T-cell (primary cell): ENCODE data around the gene SPTLC3. TPM values are rescaled to one million over a fixed set of nuclear protein-coding genes. Genes with fewer than 3 reads are reported as not detected.

ENCODE experiments used
- ATAC-seq, 4 experiments: fragments of 200-7000 bp in 3 of 4; fragments of 150-1000 bp in 1 of 4; cut with Tn5 transposase; replicated peaks in 1 of 4; 1 replicate in 3 of 4; 2 replicates in 1 of 4; pipeline ENCODE4 v1.10.0; 2021; ENCODE audit warnings: moderate library complexity in 3 of 4, mild to moderate bottlenecking in 2 of 4, moderate number of reproducible peaks in 1 of 4
- CTCF ChIA-PET, 2 donors: fragments of 300-600 bp; sonication (Branson Sonifier 250); formaldehyde crosslinking; loops; one replicate each; lab custom pipeline; 2022; ENCODE audit warnings: antibody characterized with exemption in 2 of 2; lab: Charles Lee
- POLR2A ChIA-PET, 2 donors: fragments of 300-600 bp; sonication (Branson Sonifier 250); formaldehyde crosslinking; loops; one replicate each; lab custom pipeline; 2022; ENCODE audit warnings: antibody characterized with exemption in 2 of 2; lab: Charles Lee
- DNase-seq, 35 experiments: peaks; one replicate each; pipeline versions ENCODE4 v3.0.0 to v3.0.0-alpha.2; 2013 to 2023
- H3K27ac ChIP-seq: one replicate; pipeline ENCODE4 v1.5.1; 2013; ENCODE audit warnings: low read length
- H3K27me3 ChIP-seq, 2 experiments: replicated peaks in 1 of 2; 1 replicate in 1 of 2; 2 replicates in 1 of 2; pipeline versions ENCODE4 v1.6.1 to v1.7.0; 2013; ENCODE audit warnings: low read length in 1 of 2, mixed read lengths in 1 of 2; ENCODE audit not compliant: control insufficient read depth in 2 of 2, insufficient read depth in 2 of 2; ENCODE audit errors: extremely low read depth in 1 of 2
- H3K36me3 ChIP-seq, 2 donors: 1 replicate in 1 of 2; 2 replicates in 1 of 2; pipeline versions ENCODE4 v1.6.1 to v1.7.0; 2013; ENCODE audit warnings: low read length in 1 of 2; ENCODE audit not compliant: control insufficient read depth in 2 of 2, insufficient read depth in 1 of 2; ENCODE audit errors: extremely low read depth in 1 of 2
- H3K4me1 ChIP-seq, 2 experiments: 1 replicate in 1 of 2; 2 replicates in 1 of 2; pipeline versions ENCODE4 v1.6.1 to v1.7.0; 2013; ENCODE audit warnings: low read length in 2 of 2, mixed read lengths in 1 of 2; ENCODE audit not compliant: insufficient read depth in 2 of 2, control insufficient read depth in 1 of 2; ENCODE audit errors: extremely low read depth in 1 of 2
- H3K4me3 ChIP-seq, 2 donors: 1 replicate in 1 of 2; 2 replicates in 1 of 2; pipeline versions ENCODE4 v1.5.1 to v1.7.0; 2013; ENCODE audit warnings: mild to moderate bottlenecking in 2 of 2, low read length in 1 of 2, moderate library complexity in 1 of 2; ENCODE audit not compliant: control insufficient read depth in 1 of 2; ENCODE audit errors: extremely low read depth in 1 of 2
- H3K9me3 ChIP-seq: 2 replicates; pipeline ENCODE4 v1.7.0; 2013
- H3K27ac Mint-ChIP-seq, 2 donors: one replicate each; pipeline ENCODE4 v1.8.0; 2020 to 2021; ENCODE audit warnings: mild to moderate bottlenecking in 2 of 2, mixed read lengths in 2 of 2
- H3K27me3 Mint-ChIP-seq, 2 donors: one replicate each; pipeline ENCODE4 v1.8.0; 2021 to 2022; ENCODE audit warnings: mixed read lengths in 2 of 2
- H3K36me3 Mint-ChIP-seq: one replicate; pipeline ENCODE4 v1.8.0; 2021; ENCODE audit warnings: mixed read lengths
- H3K4me1 Mint-ChIP-seq, 3 donors: one replicate each; pipeline ENCODE4 v1.8.0; 2020 to 2022; ENCODE audit warnings: mixed read lengths in 3 of 3, mild to moderate bottlenecking in 1 of 3
- H3K4me3 Mint-ChIP-seq, 3 donors: one replicate each; pipeline ENCODE4 v1.8.0; 2020 to 2022; ENCODE audit warnings: mild to moderate bottlenecking in 3 of 3, mixed read lengths in 3 of 3, moderate library complexity in 3 of 3
- H3K9me3 Mint-ChIP-seq, 3 donors: one replicate each; pipeline ENCODE4 v1.8.0; 2020 to 2022; ENCODE audit warnings: mixed read lengths in 3 of 3
- WGBS: methylation state at CpG from one replicate; pipeline ENCODE4 v1.1.5; 2013; ENCODE audit warnings: missing lambda C conversion rate; ENCODE audit not compliant: insufficient coverage; 5-methylcytosine and 5-hydroxymethylcytosine counted together
- total RNA-seq, 35 experiments: library from RNA in 6 of 35; stranded (reverse) in 6 of 35; fragments of 120-200 nt in 1 of 35; gene quantifications; one replicate each; pipeline versions ENCODE4 v1.2.1 to v1.2.4 and lab custom pipeline; 2013 to 2026

SPTLC3 gene
- total RNA-seq, 5 donors from 2014 or later (not counting 1 experiment from before 2014, with no cell fraction given): 0.20 to 1.2 (median 0.56) TPM

DNA sequence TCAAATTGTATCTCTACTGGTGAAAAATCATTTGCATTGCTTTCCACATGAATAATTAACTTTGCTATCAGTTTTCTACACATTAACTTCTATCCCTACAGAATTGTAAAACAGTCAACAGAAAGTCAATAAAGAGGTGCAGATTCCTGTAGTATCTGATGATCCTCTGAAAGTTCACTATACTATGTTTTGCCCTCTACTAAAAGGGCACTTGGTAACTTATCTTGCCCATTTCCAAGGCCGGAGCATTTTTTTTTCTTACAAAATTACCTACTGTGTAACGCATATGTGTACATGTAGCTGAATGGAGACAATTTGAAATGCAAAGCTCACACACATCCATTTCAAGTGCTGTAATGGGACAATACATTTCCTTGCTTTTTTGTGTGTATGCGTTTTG, 9.6 kb upstream of the SPTLC3 start:
- Histone ChIP-seq H3K36me3 (no peaks in the 10 kb centered on the region), H3K27me3 (no peaks in the 10 kb centered on the region), H3K4me1 (no peaks in the 10 kb centered on the region), H3K27ac (no peak overlapping the region), H3K4me3 (no peak overlapping the region), H3K9me3 (no peaks in the 10 kb centered on the region)
- POLR2A ChIA-PET: no interaction called here
- H3K4me1 Mint-ChIP-seq: no peaks in the 10 kb centered on the region
- no peaks in the 10 kb centered on the region for H3K36me3 Mint-ChIP-seq
- no peak overlapping the region for H3K27ac Mint-ChIP-seq
- peaks cover 0 to 3% (median 0%) of the 10 kb centered on the region in 3 donors for H3K9me3 Mint-ChIP-seq
- WGBS: no CpG with 5 or more reads among the region's 3 CpGs
- no peak for DNase-seq
- no peaks in the 10 kb centered on the region for H3K27me3 Mint-ChIP-seq
- CTCF ChIA-PET: interaction anchor here in 1 of 2 donors (0.9 kb wide), 1 partner anchor 277 kb away, joined by 3 read pairs; no protein-coding TSS in a partner anchor
- ATAC-seq: no peak
- H3K4me3 Mint-ChIP-seq: no peak overlapping the region

DNA sequence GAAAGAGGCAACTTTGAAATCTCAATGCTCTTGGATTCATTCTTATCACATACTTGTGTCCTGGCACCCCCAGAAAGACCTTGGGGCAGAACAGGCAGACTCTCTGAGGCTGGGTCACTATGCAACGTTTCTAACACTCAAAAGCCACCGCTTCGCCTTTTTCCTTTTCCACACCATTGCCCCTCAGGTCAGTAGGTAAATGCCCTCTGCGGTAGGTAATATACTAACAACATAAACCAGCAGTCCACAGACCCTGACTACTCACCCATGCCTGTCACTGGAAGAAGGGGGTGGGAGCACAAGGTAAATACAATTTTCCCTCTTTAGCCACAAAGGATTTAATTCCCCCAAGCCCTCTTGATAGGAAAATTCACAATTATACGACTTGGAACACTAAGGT, 6.5 kb upstream of the SPTLC3 start:
- no peaks in the 10 kb centered on the region for H3K27me3 ChIP-seq
- Mint-ChIP-seq H3K9me3 (no peaks in the 10 kb centered on the region), H3K27me3 (no peaks in the 10 kb centered on the region), H3K4me3 (no peak overlapping the region), H3K36me3 (no peaks in the 10 kb centered on the region), H3K27ac (no peak overlapping the region), H3K4me1 (no peaks in the 10 kb centered on the region)
- DNase-seq (no peak), ATAC-seq (no peak)
- ChIA-PET POLR2A (no interaction called here), CTCF (no interaction called here)
- no peaks in the 10 kb centered on the region for H3K36me3 ChIP-seq
- no peak overlapping the region for H3K27ac ChIP-seq
- no peaks in the 10 kb centered on the region for H3K9me3 ChIP-seq
- no peaks in the 10 kb centered on the region for H3K4me1 ChIP-seq
- no peak overlapping the region for H3K4me3 ChIP-seq
- WGBS: 81% methylated on average over 3 of the region's 5 CpGs

DNA sequence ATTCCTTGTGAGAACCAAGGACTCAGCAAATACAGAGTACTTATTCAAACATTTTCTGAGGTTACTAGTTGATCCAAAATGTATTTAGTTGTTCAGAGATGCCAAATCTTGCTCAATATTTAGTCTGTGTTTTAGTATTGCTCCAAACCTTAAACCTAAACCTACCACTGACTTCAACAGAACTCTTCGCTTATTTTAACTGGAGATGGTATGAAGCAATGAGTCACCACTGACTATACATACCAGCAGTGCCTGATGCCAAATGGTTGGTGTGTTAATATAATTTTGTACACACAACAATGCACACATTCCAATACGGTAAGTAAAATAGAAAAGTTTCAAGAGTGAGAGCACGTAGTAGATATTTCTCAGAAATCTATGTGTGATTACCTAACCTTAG, 1.9 kb upstream of the SPTLC3 start:
- Mint-ChIP-seq H3K27ac (no peak overlapping the region), H3K9me3 (no peaks in the 10 kb centered on the region), H3K4me1 (peaks cover 22 to 32% (median 28%) of the 10 kb centered on the region in 3 donors), H3K36me3 (no peaks in the 10 kb centered on the region), H3K27me3 (peaks cover 0 to 6% of the 10 kb centered on the region in 2 donors), H3K4me3 (no peak overlapping the region)
- Histone ChIP-seq H3K4me1 (peaks cover 0 to 5% of the 10 kb centered on the region in 2 experiments), H3K27ac (no peak overlapping the region), H3K36me3 (no peaks in the 10 kb centered on the region), H3K4me3 (no peak overlapping the region), H3K27me3 (no peaks in the 10 kb centered on the region), H3K9me3 (no peaks in the 10 kb centered on the region)
- DNase-seq (no peak), ATAC-seq (no peak)
- WGBS: no CpG with 5 or more reads among the region's 3 CpGs
- ChIA-PET CTCF (interaction anchor here in 1 of 2 donors (0.6 kb wide), 1 partner anchor 657 kb away, joined by 5 read pairs; no protein-coding TSS in a partner anchor), POLR2A (interaction anchor here in 1 of 2 donors (0.5 kb wide), 1 partner anchor 1125 kb away, joined by 3 read pairs; no protein-coding TSS in a partner anchor)

DNA sequence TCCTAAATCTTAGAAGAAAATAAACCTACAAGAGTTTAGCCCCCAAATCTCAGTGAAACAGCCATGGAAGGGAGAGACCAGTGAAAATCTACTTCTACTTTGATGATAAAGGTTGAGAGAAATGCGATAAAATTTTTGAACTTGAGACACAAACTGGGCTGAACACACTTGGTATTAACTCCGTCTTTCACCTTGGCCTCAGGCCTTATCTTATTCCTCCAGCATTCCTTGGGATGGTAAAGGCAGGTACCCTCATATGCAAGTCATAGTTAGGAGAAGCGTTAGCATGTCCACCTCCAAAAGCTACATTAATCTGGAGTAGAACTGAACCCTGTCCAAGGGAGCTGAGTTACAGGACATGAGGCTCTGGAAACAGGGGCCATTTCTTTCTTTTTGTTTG, 1.2 kb upstream of the SPTLC3 start:
- Histone ChIP-seq H3K27ac (no peak overlapping the region), H3K4me3 (no peak overlapping the region), H3K9me3 (no peaks in the 10 kb centered on the region), H3K36me3 (no peaks in the 10 kb centered on the region), H3K4me1 (peaks cover 0 to 5% of the 10 kb centered on the region in 2 experiments), H3K27me3 (no peaks in the 10 kb centered on the region)
- no peak overlapping the region for H3K27ac Mint-ChIP-seq
- no peaks in the 10 kb centered on the region for H3K36me3 Mint-ChIP-seq
- CTCF ChIA-PET: no interaction called here
- no peak for DNase-seq
- POLR2A ChIA-PET: no interaction called here
- H3K9me3 Mint-ChIP-seq: no peaks in the 10 kb centered on the region
- no peak overlapping the region for H3K4me3 Mint-ChIP-seq
- no peak for ATAC-seq
- no CpG with 5 or more reads among the region's 3 CpGs for WGBS
- peaks cover 0 to 6% of the 10 kb centered on the region in 2 donors for H3K27me3 Mint-ChIP-seq
- H3K4me1 Mint-ChIP-seq: peaks cover 22 to 37% (median 29%) of the 10 kb centered on the region in 3 donors

DNA sequence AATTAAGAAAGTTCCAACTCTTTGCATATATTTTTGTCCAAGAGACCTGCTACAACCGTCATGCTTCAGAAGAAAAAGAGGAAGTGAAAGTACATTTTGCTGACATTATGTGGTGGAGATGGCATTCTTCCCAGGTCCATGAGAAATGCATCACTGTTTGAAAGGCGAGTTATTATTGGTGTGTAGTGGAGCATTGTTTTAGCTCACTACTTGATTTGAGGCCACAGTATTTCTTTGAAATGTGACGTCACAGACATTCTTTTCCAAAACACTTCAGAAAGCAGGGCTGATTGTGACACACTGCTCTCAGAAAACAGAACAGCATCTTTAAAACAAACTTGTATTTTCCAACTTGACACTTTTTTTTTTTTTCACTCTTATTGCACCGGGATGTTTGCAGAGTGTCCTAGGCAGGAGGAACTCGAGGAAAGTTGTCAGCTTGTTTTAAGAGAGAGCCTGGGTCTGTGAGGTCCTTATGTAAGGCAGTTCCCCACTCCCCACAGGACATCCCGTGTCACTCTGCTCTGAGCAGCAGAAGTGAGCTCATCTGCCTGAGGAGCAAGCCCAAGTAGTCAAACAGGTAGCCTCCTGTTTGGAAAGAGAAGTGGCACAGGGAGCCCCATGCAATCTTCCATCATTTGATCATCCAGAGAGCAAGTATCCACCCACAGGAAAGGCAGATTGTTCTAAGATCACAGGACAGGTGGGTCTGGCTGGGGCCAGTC, 1.1 kb downstream of the SPTLC3 start:
- Histone ChIP-seq H3K4me3 (peak overlapping the region; percentile 40 to 75), H3K27ac (no peak overlapping the region), H3K4me1 (peaks cover 0 to 5% of the 10 kb centered on the region in 2 experiments), H3K9me3 (no peaks in the 10 kb centered on the region), H3K27me3 (no peaks in the 10 kb centered on the region), H3K36me3 (no peaks in the 10 kb centered on the region)
- Mint-ChIP-seq H3K27me3 (peaks cover 4 to 6% of the 10 kb centered on the region in 2 donors), H3K4me1 (peaks cover 22 to 47% (median 32%) of the 10 kb centered on the region in 3 donors), H3K4me3 (peak overlapping the region; percentile 70 to 80 (median 72)), H3K9me3 (no peaks in the 10 kb centered on the region), H3K36me3 (no peaks in the 10 kb centered on the region), H3K27ac (peak overlapping the region in 1 of 2 donors; percentile 75)
- ATAC-seq (peak; percentile 43 to 89 (median 48)), DNase-seq (peak in 2 of 35 experiments; percentile 21 to 34)
- no CpG with 5 or more reads among the region's 6 CpGs for WGBS
- ChIA-PET POLR2A (no interaction called here), CTCF (no interaction called here)

DNA sequence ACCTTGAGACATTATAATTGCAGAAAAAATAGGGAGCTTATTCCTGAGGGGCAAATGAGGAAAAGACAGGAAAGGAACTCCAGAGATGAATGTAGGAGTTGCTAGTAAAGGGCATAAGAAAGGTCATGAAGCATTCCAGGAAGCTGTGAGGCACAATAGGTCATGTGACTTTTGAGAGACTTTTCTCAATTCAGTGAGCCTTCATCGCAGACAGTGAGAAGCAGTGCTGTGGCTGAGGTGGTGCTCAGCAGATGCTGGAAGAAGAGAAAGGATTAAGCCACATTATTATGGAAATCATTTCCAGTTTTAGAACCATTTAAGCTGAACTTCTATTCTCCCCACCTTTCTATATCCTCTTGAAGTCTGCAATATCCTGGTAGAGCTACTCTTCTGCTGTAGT, 4.1 kb downstream of the SPTLC3 start:
- CTCF ChIA-PET: interaction anchor here in 1 of 2 donors (0.6 kb wide), 1 partner anchor 1196 kb away, joined by 3 read pairs; no protein-coding TSS in a partner anchor
- Mint-ChIP-seq H3K4me1 (peaks cover 22 to 47% (median 32%) of the 10 kb centered on the region in 3 donors), H3K36me3 (no peaks in the 10 kb centered on the region), H3K4me3 (no peak overlapping the region), H3K27me3 (peaks cover 4 to 6% of the 10 kb centered on the region in 2 donors), H3K9me3 (no peaks in the 10 kb centered on the region), H3K27ac (no peak overlapping the region)
- Histone ChIP-seq H3K36me3 (no peaks in the 10 kb centered on the region), H3K4me3 (no peak overlapping the region), H3K27ac (no peak overlapping the region), H3K27me3 (no peaks in the 10 kb centered on the region), H3K9me3 (no peaks in the 10 kb centered on the region), H3K4me1 (peaks cover 0 to 5% of the 10 kb centered on the region in 2 experiments)
- POLR2A ChIA-PET: no interaction called here
- DNase-seq (no peak), ATAC-seq (no peak)
- no CpG with 5 or more reads among the region's 1 CpG for WGBS
